GM12878 (cell line): ENCODE data around the gene APOBEC2. TPM values are rescaled to one million over a fixed set of nuclear protein-coding genes. Genes with fewer than 3 reads are reported as not detected.

Source experiments
- ATAC-seq: fragments of 200-7000 bp; cut with Tn5 transposase; 3 replicates; pipeline ENCODE4 v1.9.1; 2020; ENCODE audit warnings: mild to moderate bottlenecking, moderate library complexity
- Bru-seq: library from RNA; stranded (reverse); fragments of 400-500 nt; gene quantifications from one replicate; lab custom pipeline; 2021; lab: Mats Ljungman, UMichigan
- BruChase-seq, 2 experiments: library from RNA; stranded (reverse); fragments of 400-500 nt; gene quantifications; one replicate each; lab custom pipeline; 2021; lab: Mats Ljungman, UMichigan
- BruUV-seq: library from RNA; stranded (reverse); fragments of 400-500 nt; replicated peaks from 2 replicates; lab custom pipeline; 2021; lab: Mats Ljungman, UMichigan
- CTCF ChIA-PET: fragments of 300-600 bp; sonication (Branson Sonifier 250); formaldehyde crosslinking; extraction: SDS; loops from one replicate; lab custom pipeline; 2021; ENCODE audit warnings: inconsistent platforms; lab: Yijun Ruan, JAX
- POLR2A ChIA-PET: fragments of 350-600 bp; formaldehyde crosslinking; extraction: SDS; loops from one replicate; lab custom pipeline; 2021; ENCODE audit warnings: inconsistent platforms; lab: Charles Lee
- RAD21 ChIA-PET: fragments of 300-600 bp; sonication (Branson Sonifier 250); formaldehyde crosslinking; loops from one replicate; lab custom pipeline; 2023; ENCODE audit warnings: antibody characterized with exemption; ENCODE audit not compliant: unreplicated experiment; lab: Charles Lee
- SMC1A ChIA-PET: fragments of 300-600 bp; sonication (Branson Sonifier 250); formaldehyde crosslinking; loops from one replicate; lab custom pipeline; 2023; ENCODE audit not compliant: unreplicated experiment, uncharacterized antibody; lab: Charles Lee
- DNase-seq: peaks from one replicate; pipeline ENCODE4 v3.0.0-alpha.2; 2011; ENCODE audit warnings: low read depth, low spot score
- FAIRE-seq: peaks from 3 replicates; lab custom pipeline; 2011; peaks lifted over from hg19 to GRCh38; lab: Jason Lieb, UNC
- H2AFZ ChIP-seq: 2 replicates; pipeline ENCODE4 v1.6.0; 2011; ENCODE audit warnings: low read depth, low read length, control low read depth; ENCODE audit not compliant: control insufficient read depth
- H3K27ac ChIP-seq: 2 replicates; pipeline ENCODE4 v1.5.1; 2011; ENCODE audit warnings: control low read depth; ENCODE audit not compliant: control insufficient read depth, insufficient read depth
- H3K27me3 ChIP-seq, 2 experiments: replicated peaks in 1 of 2; 2 replicates each; pipeline versions ENCODE4 v1.6.0 to v1.6.1; 2011; ENCODE audit warnings: low read length in 1 of 2; ENCODE audit not compliant: control insufficient read depth in 2 of 2, insufficient read depth in 2 of 2
- H3K36me3 ChIP-seq, 2 experiments: 2 replicates each; pipeline ENCODE4 v1.5.1; 2011; ENCODE audit warnings: low read length in 1 of 2; ENCODE audit not compliant: control insufficient read depth in 2 of 2, insufficient read depth in 2 of 2
- H3K4me1 ChIP-seq: 2 replicates; pipeline ENCODE4 v1.6.1; 2011; ENCODE audit warnings: mild to moderate bottlenecking, low read length, moderate library complexity, mixed read lengths; ENCODE audit not compliant: control insufficient read depth, insufficient read depth
- H3K4me2 ChIP-seq: 2 replicates; pipeline ENCODE4 v1.6.0; 2011; ENCODE audit warnings: control low read depth; ENCODE audit not compliant: control insufficient read depth, insufficient read depth
- H3K4me3 ChIP-seq: fragments of 200-600 bp; sonication (generic); 2 replicates; pipeline ENCODE4 v1.5.1; 2016
- H3K79me2 ChIP-seq: 2 replicates; pipeline ENCODE4 v1.6.0; 2011; ENCODE audit warnings: low read length; ENCODE audit not compliant: control insufficient read depth, insufficient read depth
- H3K9ac ChIP-seq: 2 replicates; pipeline ENCODE4 v1.8.0; 2011; ENCODE audit warnings: low read length, control low read depth, mixed read lengths; ENCODE audit not compliant: control insufficient read depth, insufficient read depth
- H3K9me3 ChIP-seq: replicated peaks from 3 replicates; pipeline ENCODE4 v1.5.1; 2011; ENCODE audit warnings: mild to moderate bottlenecking, low read length; ENCODE audit not compliant: control insufficient read depth, insufficient read depth
- H4K20me1 ChIP-seq: 2 replicates; pipeline ENCODE4 v1.6.0; 2011; ENCODE audit not compliant: control insufficient read depth, insufficient read depth
- BACH1 ChIP-seq: fragments of 450-650 bp; IDR thresholded peaks from 2 replicates; pipeline ENCODE4 v1.6.1; 2017; ENCODE audit warnings: mild to moderate bottlenecking, borderline replicate concordance
- BCL11A ChIP-seq: IDR thresholded peaks from 2 replicates; pipeline ENCODE4 v1.6.1; 2011; ENCODE audit warnings: low read depth, low read length
- BHLHE40 ChIP-seq, 2 experiments: fragments of 450-650 bp in 1 of 2; IDR thresholded peaks; 2 replicates each; pipeline ENCODE4 v1.6.1; 2011 to 2017; ENCODE audit warnings: low read depth in 2 of 2, borderline replicate concordance in 1 of 2, improper control_type of control experiment in 1 of 2, low read length in 1 of 2, mild to moderate bottlenecking in 1 of 2
- BMI1 ChIP-seq: fragments of 450-650 bp; IDR thresholded peaks from 2 replicates; pipeline ENCODE4 v1.6.1; 2016; ENCODE audit warnings: mild to moderate bottlenecking, moderate library complexity, borderline replicate concordance
- EGR1 ChIP-seq, 2 experiments: IDR thresholded peaks; 1 replicate in 1 of 2; 2 replicates in 1 of 2; pipeline ENCODE4 v1.6.1; 2011 to 2012; ENCODE audit warnings: low read depth in 2 of 2, low read length in 2 of 2, borderline replicate concordance in 1 of 2, mild to moderate bottlenecking in 1 of 2, moderate library complexity in 1 of 2
- EZH2 ChIP-seq: IDR thresholded peaks from 2 replicates; pipeline ENCODE4 v1.6.1; 2012; ENCODE audit warnings: low read depth, mild to moderate bottlenecking, control low read depth, inconsistent platforms, low read length, borderline replicate concordance; ENCODE audit not compliant: control insufficient read depth
- GABPA ChIP-seq: IDR thresholded peaks from 2 replicates; pipeline ENCODE4 v1.6.1; 2014; ENCODE audit warnings: antibody characterized with exemption, low read depth, mild to moderate bottlenecking, inconsistent platforms
- HCFC1 ChIP-seq: fragments of 150-350 bp; IDR thresholded peaks from 2 replicates; pipeline ENCODE4 v1.6.1; 2014; ENCODE audit warnings: low read length
- MEF2B ChIP-seq: fragments of 450-650 bp; IDR thresholded peaks from 2 replicates; pipeline ENCODE4 v1.6.1; 2018; ENCODE audit warnings: mild to moderate bottlenecking, moderate library complexity; ENCODE audit not compliant: partially characterized antibody, poor library complexity, severe bottlenecking
- NR2C1 ChIP-seq: fragments of 450-650 bp; IDR thresholded peaks from 2 replicates; pipeline ENCODE4 v1.6.1; 2017; ENCODE audit warnings: antibody characterized with exemption, mild to moderate bottlenecking, moderate library complexity
- NR2F1 ChIP-seq: fragments of 450-650 bp; conservative IDR thresholded peaks from 2 replicates; pipeline ENCODE4 v1.6.1; 2017; ENCODE audit warnings: mild to moderate bottlenecking
- RB1 ChIP-seq: fragments of 450-650 bp; formaldehyde crosslinking; IDR thresholded peaks from 2 replicates; pipeline ENCODE4 v1.6.1; 2017; ENCODE audit warnings: mild to moderate bottlenecking, borderline replicate concordance
- YY1 ChIP-seq: IDR thresholded peaks from 2 replicates; pipeline ENCODE4 v1.6.1; 2011; ENCODE audit warnings: low read depth, mild to moderate bottlenecking, low read length
- ZBTB33 ChIP-seq: fragments of 450-650 bp; IDR thresholded peaks from 2 replicates; pipeline ENCODE4 v1.6.1; 2017; ENCODE audit warnings: mild to moderate bottlenecking
- WGBS: methylation state at CpG from one replicate; pipeline ENCODE4 v1.1.6; 2016; ENCODE audit warnings: low lambda C conversion rate; ENCODE audit not compliant: insufficient replicate concordance, insufficient coverage; ENCODE audit errors: missing lambda C conversion rate; 5-methylcytosine and 5-hydroxymethylcytosine counted together
- in situ Hi-C: fragments of 300-500 bp; cut with MboI; formaldehyde crosslinking; loops from 9 replicates; pipeline ENCODE4 v1.14.3; 2018; ENCODE audit warnings: mixed read lengths
- intact Hi-C: fragments of 100-400 bp; cut with micrococcal nuclease; formaldehyde crosslinking; loops from one replicate; pipeline ENCODE4 v1.14.2; 2022; ENCODE audit not compliant: unreplicated experiment
- long read RNA-seq, 2 experiments: library from polyadenylated mRNA; unstranded; transcript quantifications; one replicate each; pipeline ENCODE4 v2.0.0, GENCODE V29; 2019 to 2020
- polyA minus RNA-seq, 3 experiments: library from RNA; depleted of rRNA, polyadenylated mRNA; stranded (reverse); fragments of >200 nt; gene quantifications; 2 replicates each; pipeline ENCODE4 v1.2.3, GENCODE V29; 2011
- polyA plus RNA-seq, 11 experiments: library from polyadenylated mRNA; depleted of rRNA in 4 of 11; unstranded in 6 of 11; stranded (reverse) in 5 of 11; fragments of >200 nt; fragmentation: Nextera tagmentation in 4 of 11; fragmentation: Illumina TruSeq in 1 of 11; extraction: Ambion mirVana in 4 of 11; extraction: Trizol in 1 of 11; gene quantifications; 1 replicate in 1 of 11; 2 replicates in 10 of 11; pipeline versions ENCODE4 v1.2.1 to v1.2.3, GENCODE V29; 2011 to 2016; ENCODE audit warnings: inconsistent platforms in 2 of 11, missing spikeins in 2 of 11, low read depth in 1 of 11
- total RNA-seq, 4 experiments: library from RNA; depleted of rRNA in 3 of 4; stranded (reverse); fragments of >200 nt in 3 of 4; fragmentation: Illumina TruSeq in 1 of 4; extraction: Trizol in 1 of 4; gene quantifications; 2 replicates each; pipeline versions ENCODE4 v1.2.1 to v1.2.3, GENCODE V29; 2013 to 2021
- TF ChIP-seq, protein P1 (sequence below): fragments of 450-650 bp; IDR thresholded peaks from 2 replicates; pipeline ENCODE4 v1.6.1; 2017; ENCODE audit warnings: mild to moderate bottlenecking, low read depth, inconsistent platforms; ENCODE audit not compliant: poor library complexity, severe bottlenecking
- TF ChIP-seq, protein P2 (sequence below): fragments of 450-650 bp; IDR thresholded peaks from 2 replicates; pipeline ENCODE4 v1.6.1; 2016; ENCODE audit warnings: mild to moderate bottlenecking

APOBEC2 gene
- total RNA-seq (2013; cell fraction: nucleolus; rRNA removed): not detected in 2 replicates
- total RNA-seq (2014; rRNA removed): not detected in 2 replicates
- not detected in 2 replicates for total RNA-seq (2014; rRNA removed; fragmentation: Illumina TruSeq; extraction: Trizol)
- not detected in 2 replicates for total RNA-seq (2021)
- 0.34 TPM for polyA plus RNA-seq (2011; ENCODE audit: low read depth)
- polyA plus RNA-seq (2011; rRNA removed): not detected in 2 replicates
- not detected in 2 replicates for polyA plus RNA-seq (2011; cell fraction: cytosol; rRNA removed)
- not detected in 2 replicates for polyA plus RNA-seq (2011; cell fraction: nucleus; rRNA removed)
- 0.37 and 0.39 TPM in 2 replicates for polyA plus RNA-seq (2012)
- not detected in 2 replicates for polyA plus RNA-seq (2014; fragmentation: Illumina TruSeq; extraction: Trizol)
- polyA plus RNA-seq (2014; fragmentation: Nextera tagmentation; extraction: Ambion mirVana): 1 to 10 TPM in 1 of 2 experiments, under 1 TPM in 1; 0.11 to 1.4 TPM
- not detected in 2 replicates for polyA plus RNA-seq (2014; rRNA removed)
- 1 to 10 TPM in 1 of 2 experiments, under 1 TPM in 1; 0.71 to 1.0 TPM for polyA plus RNA-seq (2016; fragmentation: Nextera tagmentation; extraction: Ambion mirVana)
- polyA minus RNA-seq (2011; rRNA and poly(A)+ RNA removed): not detected in 2 replicates
- polyA minus RNA-seq (2011; cell fraction: cytosol; rRNA and poly(A)+ RNA removed): not detected in 2 replicates
- not detected in 2 replicates for polyA minus RNA-seq (2011; cell fraction: nucleus; rRNA and poly(A)+ RNA removed)
- not detected for Bru-seq, nascent RNA
- not detected for BruChase-seq, experiment 1, labeled RNA remaining after a 6-hour chase
- not detected for BruChase-seq, experiment 2, labeled RNA remaining after a 2-hour chase
- long read RNA-seq, experiment 1: 0 reads
- long read RNA-seq, experiment 2, partial matches to known transcripts: 0 of 3 reads
- long read RNA-seq, experiment 2, other reads (novel, unspliced or antisense): 3 of 3 reads

- ChIA-PET SMC1A (interaction anchor here (1.0 kb wide), 1 partner anchor 14 kb away, joined by 3 read pairs; the partner anchor contains the start of gene UNC5CL), CTCF (interaction anchor here (0.9 to 1.5 kb wide), 5 partner anchors 12 to 17 kb away, joined by 3 to 5 read pairs (median 4); no protein-coding TSS in a partner anchor), RAD21 (no interaction called here), POLR2A (no interaction called here)
- Histone ChIP-seq H3K27ac (no peak within 1 kb of the TSS), H3K79me2 (no peaks in the 10 kb centered on the region), H3K9ac (no peak within 1 kb of the TSS), H3K4me1 (no peaks in the 10 kb centered on the region), H3K4me3 (no peak within 1 kb of the TSS), H3K4me2 (no peak within 1 kb of the TSS), H3K9me3 (no peaks in the 10 kb centered on the region), H4K20me1 (no peaks in the 10 kb centered on the region), H2AFZ (no peak within 1 kb of the TSS), H3K27me3 (no peaks in the 10 kb centered on the region), H3K36me3 (no peaks in the 10 kb centered on the region; a peak in 1 of 4 replicates)
- DNase-seq (no peak), FAIRE-seq (no peak), ATAC-seq (no peak)
- in situ Hi-C loops (no loop called here), intact Hi-C loops (no loop called here)
- 65% methylated on average over 5 of the region's 5 CpGs for WGBS
- no TSS peak for BruUV-seq
- TF ChIP-seq GABPA (no peak), MEF2B (no peak), HCFC1 (no peak), EZH2 (no peak), BHLHE40 (IDR thresholded peaks at IDR 0.05; ENCODE audit: borderline replicate concordance in 1 of 2, low read depth in 2 of 2, low read length in 1 of 2) (no peak), NR2F1 (no peak), BCL11A (no peak), NR2C1 (no peak), EGR1 (IDR thresholded peaks at IDR 0.05; ENCODE audit: borderline replicate concordance in 1 of 2, low read depth in 2 of 2, low read length in 2 of 2) (no peak), BACH1 (no peak), BMI1 (no peak), ZBTB33 (no peak), RB1 (no peak), YY1 (no peak)
- TF ChIP-seq, protein P1, sequence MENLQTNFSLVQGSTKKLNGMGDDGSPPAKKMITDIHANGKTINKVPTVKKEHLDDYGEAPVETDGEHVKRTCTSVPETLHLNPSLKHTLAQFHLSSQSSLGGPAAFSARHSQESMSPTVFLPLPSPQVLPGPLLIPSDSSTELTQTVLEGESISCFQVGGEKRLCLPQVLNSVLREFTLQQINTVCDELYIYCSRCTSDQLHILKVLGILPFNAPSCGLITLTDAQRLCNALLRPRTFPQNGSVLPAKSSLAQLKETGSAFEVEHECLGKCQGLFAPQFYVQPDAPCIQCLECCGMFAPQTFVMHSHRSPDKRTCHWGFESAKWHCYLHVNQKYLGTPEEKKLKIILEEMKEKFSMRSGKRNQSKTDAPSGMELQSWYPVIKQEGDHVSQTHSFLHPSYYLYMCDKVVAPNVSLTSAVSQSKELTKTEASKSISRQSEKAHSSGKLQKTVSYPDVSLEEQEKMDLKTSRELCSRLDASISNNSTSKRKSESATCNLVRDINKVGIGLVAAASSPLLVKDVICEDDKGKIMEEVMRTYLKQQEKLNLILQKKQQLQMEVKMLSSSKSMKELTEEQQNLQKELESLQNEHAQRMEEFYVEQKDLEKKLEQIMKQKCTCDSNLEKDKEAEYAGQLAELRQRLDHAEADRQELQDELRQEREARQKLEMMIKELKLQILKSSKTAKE: no peak
- TF ChIP-seq, protein P2, sequence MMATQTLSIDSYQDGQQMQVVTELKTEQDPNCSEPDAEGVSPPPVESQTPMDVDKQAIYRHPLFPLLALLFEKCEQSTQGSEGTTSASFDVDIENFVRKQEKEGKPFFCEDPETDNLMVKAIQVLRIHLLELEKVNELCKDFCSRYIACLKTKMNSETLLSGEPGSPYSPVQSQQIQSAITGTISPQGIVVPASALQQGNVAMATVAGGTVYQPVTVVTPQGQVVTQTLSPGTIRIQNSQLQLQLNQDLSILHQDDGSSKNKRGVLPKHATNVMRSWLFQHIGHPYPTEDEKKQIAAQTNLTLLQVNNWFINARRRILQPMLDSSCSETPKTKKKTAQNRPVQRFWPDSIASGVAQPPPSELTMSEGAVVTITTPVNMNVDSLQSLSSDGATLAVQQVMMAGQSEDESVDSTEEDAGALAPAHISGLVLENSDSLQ: no peak
Measured at GRCh38 chr6:41053041-41053440, at the start of gene APOBEC2. Gene APOBEC2 (plus strand): TSS chr6:41053202. CDS start chr6:41053348, 146 bp downstream.
